Measurements from ENCODE around the gene FAM174A.
"Not testable (repeated sequence)": the region's sequence is repeated elsewhere in the genome, so short reads cannot be mapped to it uniquely, and the experiment has no call there.

Gene FAM174A

GRCh38 chr5:100576217-100576751 is 41.1 kb downstream of the FAM174A start:
- no peak for DNase-seq (ENCODE audit: low read depth)

GRCh38 chr5:100577506-100577905 is 42.3 kb downstream of the FAM174A start:
- DNase-seq (ENCODE audit: low read depth) = no peak

GRCh38 chr5:100584069-100584468 is 48.9 kb downstream of the FAM174A start:
- no peak for DNase-seq (ENCODE audit: low read depth)

GRCh38 chr5:100584889-100585288 is 49.7 kb downstream of the FAM174A start:
- no peak for DNase-seq (ENCODE audit: low read depth)

- no peak for DNase-seq (ENCODE audit: low read depth)
Measured at GRCh38 chr5:100590867-100591266, 55.7 kb downstream of the FAM174A start.

- DNase-seq (ENCODE audit: low read depth) = no peak
Measured at GRCh38 chr5:100595152-100595811, 60.1 kb downstream of the FAM174A start.

- no peak for DNase-seq (ENCODE audit: low read depth)
Measured at GRCh38 chr5:100595812-100596173, 60.6 kb downstream of the FAM174A start.

GRCh38 chr5:100598446-100598845 is 63.3 kb downstream of the FAM174A start:
- no peak for DNase-seq (ENCODE audit: low read depth)

- no peak for DNase-seq (ENCODE audit: low read depth)
Measured at GRCh38 chr5:100600298-100600994, 65.3 kb downstream of the FAM174A start.

GRCh38 chr5:100603141-100603540 is 68.0 kb downstream of the FAM174A start:
- DNase-seq (ENCODE audit: low read depth) = no peak

- not testable (repeated sequence) for DNase-seq (ENCODE audit: low read depth)
Measured at GRCh38 chr5:100604021-100604420, 68.8 kb downstream of the FAM174A start.

- no peak for DNase-seq (ENCODE audit: low read depth)
Measured at GRCh38 chr5:100609594-100609993, 74.4 kb downstream of the FAM174A start.

- DNase-seq (ENCODE audit: low read depth) = no peak
Measured at GRCh38 chr5:100614308-100614707, 79.1 kb downstream of the FAM174A start.

- DNase-seq (ENCODE audit: low read depth) = no peak
Measured at GRCh38 chr5:100615362-100615761, 80.2 kb downstream of the FAM174A start.

GRCh38 chr5:100616291-100616690 is 81.1 kb downstream of the FAM174A start:
- DNase-seq (ENCODE audit: low read depth) = no peak

- DNase-seq (ENCODE audit: low read depth) = no peak
Measured at GRCh38 chr5:100616981-100617380, 81.8 kb downstream of the FAM174A start.

- DNase-seq (ENCODE audit: low read depth) = no peak
Measured at GRCh38 chr5:100623719-100624118, 88.5 kb downstream of the FAM174A start.

- DNase-seq (ENCODE audit: low read depth) = no peak
Measured at GRCh38 chr5:100634937-100635534, 99.9 kb downstream of the FAM174A start.

All from activated T-cell treated with anti-CD3 and anti-CD28 coated beads for 48 hours (primary cell).